Fibroblast of lung (primary cell): ENCODE measurements around the gene MAP3K6. TPM values are rescaled to one million over a fixed set of nuclear protein-coding genes. Genes with fewer than 3 reads are reported as not detected.
A peak's percentile ranks its signal among the peaks of the same experiment; 100 is the strongest.

Experiments
- DNase-seq, 2 donors: peaks; one replicate each; pipeline versions ENCODE4 v3.0.0 to v3.0.0-alpha.2; 2010; ENCODE audit warnings: low read depth in 2 of 2
- H2AFZ ChIP-seq: 2 replicates; pipeline ENCODE4 v1.5.1; 2012; ENCODE audit warnings: low read length, control low read depth, inconsistent platforms
- H3K27ac ChIP-seq: 2 replicates; pipeline ENCODE4 v1.5.1; 2011; ENCODE audit warnings: low read length, control low read depth; ENCODE audit not compliant: insufficient read depth
- H3K27me3 ChIP-seq: 2 replicates; pipeline ENCODE4 v1.5.1; 2011; ENCODE audit warnings: mild to moderate bottlenecking, low read length; ENCODE audit not compliant: control insufficient read depth, insufficient read depth
- H3K36me3 ChIP-seq: 2 replicates; pipeline ENCODE4 v1.5.1; 2011; ENCODE audit warnings: low read length; ENCODE audit not compliant: control insufficient read depth, insufficient read depth
- H3K4me1 ChIP-seq: 2 replicates; pipeline ENCODE4 v1.5.1; 2011; ENCODE audit warnings: low read length; ENCODE audit not compliant: control insufficient read depth, insufficient read depth; ENCODE audit errors: extremely low read depth
- H3K4me2 ChIP-seq: 2 replicates; pipeline ENCODE4 v1.5.1; 2011; ENCODE audit warnings: low read length, control low read depth; ENCODE audit not compliant: insufficient read depth; ENCODE audit errors: extremely low read depth
- H3K4me3 ChIP-seq, 4 experiments: fragments of 200-600 bp in 1 of 4; sonication (generic) in 1 of 4; replicated peaks in 1 of 4; 2 replicates each; pipeline ENCODE4 v1.5.1; 2011 to 2016; ENCODE audit warnings: low read length in 4 of 4, low read depth in 3 of 4, mild to moderate bottlenecking in 3 of 4, control low read depth in 2 of 4, inconsistent platforms in 1 of 4, mixed read lengths in 1 of 4; ENCODE audit not compliant: insufficient read depth in 1 of 4; ENCODE audit errors: control extremely low read depth in 1 of 4
- H3K79me2 ChIP-seq: 2 replicates; pipeline ENCODE4 v1.5.1; 2012; ENCODE audit warnings: mild to moderate bottlenecking, low read length, inconsistent platforms; ENCODE audit not compliant: control insufficient read depth, insufficient read depth
- H3K9ac ChIP-seq: 2 replicates; pipeline ENCODE4 v1.5.1; 2011; ENCODE audit warnings: mild to moderate bottlenecking, low read length, control low read depth; ENCODE audit not compliant: insufficient read depth
- H3K9me3 ChIP-seq: 2 replicates; pipeline ENCODE4 v1.5.1; 2012; ENCODE audit warnings: low read depth, low read length; ENCODE audit not compliant: control insufficient read depth, insufficient read depth
- H4K20me1 ChIP-seq: 2 replicates; pipeline ENCODE4 v1.5.1; 2011; ENCODE audit warnings: low read length; ENCODE audit not compliant: control insufficient read depth, insufficient read depth; ENCODE audit errors: extremely low read depth
- CTCF ChIP-seq, 2 donors: IDR thresholded peaks in 1 of 2; conservative IDR thresholded peaks in 1 of 2; 1 replicate in 1 of 2; 2 replicates in 1 of 2; pipeline ENCODE4 v1.5.1; 2011 to 2012; ENCODE audit warnings: low read length in 2 of 2, control low read depth in 1 of 2, inconsistent platforms in 1 of 2, low read depth in 1 of 2, mild to moderate bottlenecking in 1 of 2
- EZH2 ChIP-seq: IDR thresholded peaks from 2 replicates; pipeline ENCODE4 v1.5.1; 2012; ENCODE audit warnings: low read length, control low read depth, mild to moderate bottlenecking; ENCODE audit errors: missing control alignments
- polyA plus RNA-seq, 2 donors: library from polyadenylated mRNA; depleted of rRNA in 1 of 2; stranded (reverse) in 1 of 2; unstranded in 1 of 2; fragments of >200 nt; gene quantifications; 2 replicates each; pipeline ENCODE4 v1.2.1, GENCODE V29; 2011 to 2012; ENCODE audit warnings: missing spikeins in 1 of 2
- total RNA-seq: library from RNA; depleted of rRNA; stranded (reverse); fragments of >200 nt; gene quantifications from 2 replicates; pipeline ENCODE4 v1.2.1, GENCODE V29; 2014

MAP3K6 gene
- total and polyA plus RNA-seq, 2 donors (not counting 1 experiment from before 2014, with no cell fraction given), result 8.3 to 11.5 TPM

GRCh38 chr1:27322569-27323240 is 44.1 kb downstream of the MAP3K6 start:
- H3K27me3 ChIP-seq, result no peaks in the 10 kb centered on the region
- H3K9ac ChIP-seq, result peak overlapping the region; percentile 98
- no peak for DNase-seq
- no peaks in the 10 kb centered on the region for H4K20me1 ChIP-seq
- H3K27ac ChIP-seq, result peak overlapping the region; percentile 98
- no peaks in the 10 kb centered on the region for H3K9me3 ChIP-seq
- peak overlapping the region; percentile 90 for H3K4me2 ChIP-seq
- H3K4me3 ChIP-seq, result peak overlapping the region; percentile 66 to 100 (median 93)
- H2AFZ ChIP-seq, result peak overlapping the region; percentile 94
- TF ChIP-seq CTCF (conservative IDR thresholded peaks at IDR 0.05 in 1 of 2, IDR thresholded peaks at IDR 0.05 in 1 of 2; ENCODE audit: low read depth in 1 of 2, low read length in 2 of 2) (no peak), EZH2 (no peak)
- H3K36me3 ChIP-seq, result peaks cover 8% of the 10 kb centered on the region
- H3K4me1 ChIP-seq, result peaks cover 9% of the 10 kb centered on the region
- H3K79me2 ChIP-seq, result peaks cover 49% of the 10 kb centered on the region

GRCh38 chr1:27321813-27322568 is 44.8 kb downstream of the MAP3K6 start, which contains the start of gene TMEM222:
Gene TMEM222 (plus strand): TSS chr1:27322163. CDS start chr1:27322198, 35 bp downstream.
- peaks cover 10% of the 10 kb centered on the region for H3K4me1 ChIP-seq
- peak within 1 kb of the TSS; percentile 66 to 100 (median 93) for H3K4me3 ChIP-seq
- H2AFZ ChIP-seq, result peak within 1 kb of the TSS; percentile 94
- TF ChIP-seq CTCF (conservative IDR thresholded peaks at IDR 0.05 in 1 of 2, IDR thresholded peaks at IDR 0.05 in 1 of 2; ENCODE audit: low read depth in 1 of 2, low read length in 2 of 2) (no peak), EZH2 (no peak)
- peak within 1 kb of the TSS; percentile 98 for H3K9ac ChIP-seq
- peak; percentile 96 to 97 for DNase-seq
- H3K36me3 ChIP-seq, result peaks cover 8% of the 10 kb centered on the region
- H4K20me1 ChIP-seq, result no peaks in the 10 kb centered on the region
- H3K9me3 ChIP-seq, result no peaks in the 10 kb centered on the region
- H3K4me2 ChIP-seq, result peak within 1 kb of the TSS; percentile 90
- peak within 1 kb of the TSS; percentile 98 for H3K27ac ChIP-seq
- H3K27me3 ChIP-seq, result no peaks in the 10 kb centered on the region
- H3K79me2 ChIP-seq, result peaks cover 45% of the 10 kb centered on the region

- H2AFZ ChIP-seq, result peak overlapping the region; percentile 86
- peak overlapping the region; percentile 68 for H3K4me2 ChIP-seq
- H3K4me3 ChIP-seq, result no peak overlapping the region
- H3K36me3 ChIP-seq, result no peaks in the 10 kb centered on the region
- no peaks in the 10 kb centered on the region for H3K9me3 ChIP-seq
- peak in 1 of 2 donors; percentile 22 for DNase-seq
- peaks cover 8% of the 10 kb centered on the region for H3K4me1 ChIP-seq
- peaks cover 15% of the 10 kb centered on the region for H3K79me2 ChIP-seq
- H3K27me3 ChIP-seq, result no peaks in the 10 kb centered on the region
- no peaks in the 10 kb centered on the region for H4K20me1 ChIP-seq
- no peak overlapping the region for H3K9ac ChIP-seq
- TF ChIP-seq CTCF (conservative IDR thresholded peaks at IDR 0.05 in 1 of 2, IDR thresholded peaks at IDR 0.05 in 1 of 2; ENCODE audit: low read depth in 1 of 2, low read length in 2 of 2) (no peak), EZH2 (no peak)
- no peak overlapping the region for H3K27ac ChIP-seq
Measured at GRCh38 chr1:27318596-27318995, 48.2 kb downstream of the MAP3K6 start.
